Loucy (cell line): ENCODE data around the gene PRRC2C.

Experiments
- H2AFZ ChIP-seq: fragments of 200-600 bp; sonication (generic); 2 replicates; pipeline ENCODE4 v1.6.0; 2016; ENCODE audit warnings: antibody characterized with exemption, mild to moderate bottlenecking, low read length, moderate library complexity
- H3F3A ChIP-seq: fragments of 200-600 bp; 2 replicates; pipeline ENCODE4 v1.6.0; 2016; ENCODE audit warnings: antibody characterized with exemption, low read depth, mild to moderate bottlenecking
- H3K27me3 ChIP-seq: fragments of 200-600 bp; sonication (generic); 2 replicates; pipeline ENCODE4 v1.6.1; 2014; ENCODE audit warnings: low read length, mild to moderate bottlenecking; ENCODE audit not compliant: insufficient read depth, poor library complexity, severe bottlenecking
- H3K36me3 ChIP-seq: fragments of 200-600 bp; sonication (generic); 2 replicates; pipeline ENCODE4 v1.6.1; 2016; ENCODE audit warnings: low read length; ENCODE audit not compliant: insufficient read depth
- H3K4me1 ChIP-seq: fragments of 200-600 bp; sonication (generic); 2 replicates; pipeline ENCODE4 v1.5.1; 2014; ENCODE audit warnings: low read length, mild to moderate bottlenecking; ENCODE audit not compliant: insufficient read depth, poor library complexity, severe bottlenecking
- H3K4me2 ChIP-seq: fragments of 200-600 bp; sonication (generic); 2 replicates; pipeline ENCODE4 v1.6.0; 2014; ENCODE audit warnings: antibody characterized with exemption, low read length, low read depth, mild to moderate bottlenecking; ENCODE audit not compliant: poor library complexity, severe bottlenecking
- H3K4me3 ChIP-seq: fragments of 200-600 bp; sonication (generic); 2 replicates; pipeline ENCODE4 v1.5.1; 2014; ENCODE audit warnings: low read length, mild to moderate bottlenecking, mixed read lengths; ENCODE audit not compliant: poor library complexity, severe bottlenecking
- H3K79me2 ChIP-seq: fragments of 200-600 bp; sonication (generic); 2 replicates; pipeline ENCODE4 v1.6.1; 2014; ENCODE audit warnings: low read length; ENCODE audit not compliant: insufficient read depth
- H3K9ac ChIP-seq: fragments of 200-600 bp; sonication (generic); 2 replicates; pipeline ENCODE4 v1.6.0; 2014; ENCODE audit warnings: mild to moderate bottlenecking, low read depth, low read length, moderate library complexity; ENCODE audit not compliant: poor library complexity, severe bottlenecking
- H3K9me2 ChIP-seq: fragments of 200-600 bp; sonication (generic); replicated peaks from 2 replicates; pipeline ENCODE4 v1.6.1; 2016; ENCODE audit warnings: low read depth, low read length, mixed read lengths
- H3K9me3 ChIP-seq: fragments of 200-600 bp; sonication (generic); 2 replicates; pipeline ENCODE4 v1.6.1; 2014; ENCODE audit warnings: mild to moderate bottlenecking, antibody characterized with exemption, low read length, low read depth; ENCODE audit not compliant: insufficient read depth
- H4K20me1 ChIP-seq: fragments of 200-600 bp; sonication (generic); 2 replicates; pipeline ENCODE4 v1.6.0; 2014; ENCODE audit warnings: antibody characterized with exemption, low read length, mild to moderate bottlenecking; ENCODE audit not compliant: insufficient read depth, poor library complexity, severe bottlenecking
- EZH2phosphoT487 ChIP-seq: fragments of 200-600 bp; IDR thresholded peaks from 2 replicates; pipeline ENCODE4 v1.6.1; 2018; ENCODE audit warnings: antibody characterized with exemption, mild to moderate bottlenecking, moderate library complexity, borderline replicate concordance
- TF ChIP-seq, protein P1 (sequence below): fragments of 200-600 bp; sonication (generic); conservative IDR thresholded peaks from 2 replicates; pipeline ENCODE4 v1.5.1; 2014; ENCODE audit warnings: mild to moderate bottlenecking, antibody characterized with exemption, low read length

PRRC2C gene

DNA sequence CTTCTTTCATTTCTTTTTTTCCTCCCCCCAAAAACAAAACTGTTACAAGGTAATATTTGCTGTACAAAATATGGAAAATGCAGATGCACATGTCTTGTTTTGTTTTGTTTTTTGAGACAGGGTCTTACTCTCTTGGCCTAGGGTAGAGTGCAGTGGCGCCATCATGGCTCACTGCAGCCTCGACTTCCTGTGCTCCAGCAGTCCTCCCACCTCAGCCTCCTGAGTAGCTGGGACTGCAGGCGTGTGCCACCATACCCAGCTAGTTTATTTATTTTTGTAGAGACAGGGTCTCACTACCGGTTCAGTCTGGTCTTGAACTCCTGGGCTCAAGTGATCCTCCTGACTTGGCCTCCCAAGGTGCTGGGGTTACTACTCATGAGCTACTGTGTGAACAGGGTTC, 15.5 kb downstream of the PRRC2C start:
- peaks cover 23% of the 10 kb centered on the region; the same call in 1 of the 2 replicates for H3K36me3 ChIP-seq
- H3K4me1 ChIP-seq = peaks cover 7% of the 10 kb centered on the region
- no peak overlapping the region for H3K4me3 ChIP-seq
- H3K27me3 ChIP-seq = no peaks in the 10 kb centered on the region
- H2AFZ ChIP-seq = no peak overlapping the region
- H3F3A ChIP-seq = no peaks in the 10 kb centered on the region
- H3K9me2 ChIP-seq = no peaks in the 10 kb centered on the region
- no peaks in the 10 kb centered on the region for H3K9me3 ChIP-seq
- H3K9ac ChIP-seq = no peak overlapping the region
- no peak overlapping the region for H3K4me2 ChIP-seq
- H4K20me1 ChIP-seq = peaks cover 97% of the 10 kb centered on the region
- peaks cover 100% of the 10 kb centered on the region for H3K79me2 ChIP-seq
- TF ChIP-seq EZH2phosphoT487 = no peak
- TF ChIP-seq, protein P1, sequence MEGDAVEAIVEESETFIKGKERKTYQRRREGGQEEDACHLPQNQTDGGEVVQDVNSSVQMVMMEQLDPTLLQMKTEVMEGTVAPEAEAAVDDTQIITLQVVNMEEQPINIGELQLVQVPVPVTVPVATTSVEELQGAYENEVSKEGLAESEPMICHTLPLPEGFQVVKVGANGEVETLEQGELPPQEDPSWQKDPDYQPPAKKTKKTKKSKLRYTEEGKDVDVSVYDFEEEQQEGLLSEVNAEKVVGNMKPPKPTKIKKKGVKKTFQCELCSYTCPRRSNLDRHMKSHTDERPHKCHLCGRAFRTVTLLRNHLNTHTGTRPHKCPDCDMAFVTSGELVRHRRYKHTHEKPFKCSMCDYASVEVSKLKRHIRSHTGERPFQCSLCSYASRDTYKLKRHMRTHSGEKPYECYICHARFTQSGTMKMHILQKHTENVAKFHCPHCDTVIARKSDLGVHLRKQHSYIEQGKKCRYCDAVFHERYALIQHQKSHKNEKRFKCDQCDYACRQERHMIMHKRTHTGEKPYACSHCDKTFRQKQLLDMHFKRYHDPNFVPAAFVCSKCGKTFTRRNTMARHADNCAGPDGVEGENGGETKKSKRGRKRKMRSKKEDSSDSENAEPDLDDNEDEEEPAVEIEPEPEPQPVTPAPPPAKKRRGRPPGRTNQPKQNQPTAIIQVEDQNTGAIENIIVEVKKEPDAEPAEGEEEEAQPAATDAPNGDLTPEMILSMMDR = no peak

DNA sequence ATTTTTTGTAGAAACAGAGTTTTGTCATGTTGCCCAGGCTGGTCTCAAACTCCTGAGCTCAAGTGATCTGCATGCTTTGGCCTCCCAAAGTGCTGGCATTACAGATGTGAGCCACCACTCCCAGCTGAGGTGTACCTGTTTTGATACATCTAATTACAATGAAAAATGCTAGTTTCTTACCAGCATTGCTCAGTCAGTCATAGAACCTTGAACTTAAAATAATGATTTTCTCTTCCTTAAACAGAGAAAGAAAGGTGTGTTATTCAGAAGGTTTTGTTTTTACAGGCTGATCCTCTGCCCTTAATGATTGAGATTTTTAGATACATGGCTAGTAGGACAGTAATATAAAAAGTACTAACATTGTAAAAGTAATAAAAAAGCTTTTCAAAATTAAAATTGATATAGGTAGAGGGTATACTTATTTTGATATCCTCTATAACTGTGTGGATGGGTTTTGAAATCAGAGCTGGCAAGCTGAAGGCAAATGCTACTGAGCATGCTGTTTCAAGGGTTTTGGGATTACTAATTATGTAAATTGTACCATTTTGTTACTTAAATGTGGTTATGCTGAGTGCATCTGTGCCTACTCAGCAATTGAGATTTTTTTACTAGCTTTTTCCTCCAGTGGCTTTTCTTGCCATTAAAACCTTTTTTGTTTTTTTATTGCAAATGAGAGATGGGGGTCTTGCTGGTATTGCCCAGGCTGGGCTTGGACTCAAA, 16.1 kb downstream of the PRRC2C start:
- H3K79me2 ChIP-seq = peaks cover 100% of the 10 kb centered on the region
- no peak overlapping the region for H3K4me3 ChIP-seq
- H3K4me1 ChIP-seq = peaks cover 7% of the 10 kb centered on the region
- H3K4me2 ChIP-seq = no peak overlapping the region
- TF ChIP-seq, protein P1 = no peak
- TF ChIP-seq EZH2phosphoT487 = no peak
- no peaks in the 10 kb centered on the region for H3K9me2 ChIP-seq
- H4K20me1 ChIP-seq = peaks cover 97% of the 10 kb centered on the region
- H3K36me3 ChIP-seq = peaks cover 23% of the 10 kb centered on the region; the same call in 1 of the 2 replicates
- H3K9me3 ChIP-seq = no peaks in the 10 kb centered on the region
- H2AFZ ChIP-seq = no peak overlapping the region
- H3K27me3 ChIP-seq = no peaks in the 10 kb centered on the region
- H3K9ac ChIP-seq = no peak overlapping the region
- no peaks in the 10 kb centered on the region for H3F3A ChIP-seq

DNA sequence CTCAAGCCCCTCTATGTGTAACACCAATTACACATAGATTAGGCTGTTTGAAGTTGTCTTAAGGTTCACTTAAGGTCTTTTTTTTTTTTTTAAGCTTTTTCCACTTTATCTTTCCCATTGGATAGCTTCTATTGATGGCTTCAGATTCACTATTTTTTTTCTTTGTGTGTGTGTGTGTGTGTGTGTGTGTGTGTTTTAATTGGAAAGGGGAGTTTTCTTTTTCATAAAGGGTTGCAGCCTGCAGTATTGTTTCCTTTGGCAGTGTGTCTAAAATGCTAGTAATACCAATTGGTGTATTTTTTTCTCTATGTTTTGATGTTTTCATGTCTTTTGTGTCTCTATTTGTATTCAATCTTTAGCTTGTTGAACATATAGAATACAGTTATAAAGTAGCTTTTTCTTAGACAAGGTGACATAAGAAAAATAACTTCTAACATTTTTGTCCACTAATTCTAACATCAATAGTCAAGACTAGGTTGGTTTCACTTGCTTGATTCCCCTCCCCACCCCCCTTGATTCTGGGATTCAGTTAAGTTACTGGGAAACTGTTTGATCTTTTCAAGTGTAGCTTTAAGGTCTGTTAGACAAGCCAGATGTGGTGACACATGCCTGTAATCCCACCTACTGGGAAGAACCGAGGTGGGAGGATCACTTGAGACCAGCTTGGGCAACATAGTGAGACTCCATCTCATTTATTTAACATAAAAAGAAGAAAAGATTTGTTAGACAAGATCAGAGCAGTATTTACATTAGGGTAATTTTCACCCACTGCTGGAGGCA, 21.4 kb downstream of the PRRC2C start:
- no peak overlapping the region for H3K9ac ChIP-seq

More for the DNA sequence above, 21.4 kb downstream of the PRRC2C start:
- H3K4me1 ChIP-seq = peaks cover under 1% of the 10 kb centered on the region
- no peaks in the 10 kb centered on the region for H3K27me3 ChIP-seq
- no peaks in the 10 kb centered on the region for H3K9me2 ChIP-seq
- no peak overlapping the region for H2AFZ ChIP-seq
- H3F3A ChIP-seq = no peaks in the 10 kb centered on the region
- H3K9me3 ChIP-seq = no peaks in the 10 kb centered on the region
- peaks cover 2% of the 10 kb centered on the region; the same call in 1 of the 2 replicates for H3K36me3 ChIP-seq
- peaks cover 100% of the 10 kb centered on the region for H3K79me2 ChIP-seq
- no peak overlapping the region for H3K4me2 ChIP-seq
- TF ChIP-seq, protein P1 = no peak
- no peak for TF ChIP-seq EZH2phosphoT487
- H4K20me1 ChIP-seq = peaks cover 97% of the 10 kb centered on the region
- no peak overlapping the region for H3K4me3 ChIP-seq
